Vagina (tissue), 2 donors: Measurements from ENCODE around the gene AP1B1. TPM values are rescaled to one million over a fixed set of nuclear protein-coding genes. Genes with fewer than 3 reads are reported as not detected.

Source experiments
- DNase-seq, 2 donors: peaks; one replicate each; pipeline ENCODE4 v3.0.0-alpha.2; 2017; ENCODE audit errors: extremely low spot score in 2 of 2
- H3K27ac ChIP-seq: fragments of 200-600 bp; sonication (generic); one replicate; pipeline ENCODE4 v1.5.1; 2019
- H3K27me3 ChIP-seq: fragments of 200-600 bp; sonication (generic); one replicate; pipeline ENCODE4 v1.5.1; 2019
- H3K36me3 ChIP-seq, 2 donors: fragments of 200-600 bp; sonication (generic); one replicate each; pipeline ENCODE4 v1.5.1; 2017 to 2019
- H3K4me1 ChIP-seq: fragments of 200-600 bp; sonication (generic); one replicate; pipeline ENCODE4 v1.5.1; 2019
- H3K4me3 ChIP-seq, 2 donors: fragments of 200-600 bp; sonication (generic); 1 replicate in 1 of 2; 2 replicates in 1 of 2; pipeline ENCODE4 v1.5.1; 2016 to 2019
- H3K9me3 ChIP-seq: fragments of 200-600 bp; sonication (generic); one replicate; pipeline ENCODE4 v1.5.1; 2019
- CTCF ChIP-seq, 3 experiments: fragments of 450-650 bp in 2 of 3; fragments of 200-600 bp in 1 of 3; sonication (generic) in 1 of 3; IDR thresholded peaks; one replicate each; pipeline ENCODE4 v1.5.1; 2017 to 2019; ENCODE audit warnings: antibody characterized with exemption in 3 of 3, mild to moderate bottlenecking in 2 of 3, moderate library complexity in 2 of 3
- POLR2A ChIP-seq, 2 donors: fragments of 450-650 bp; IDR thresholded peaks; one replicate each; pipeline ENCODE4 v1.6.1; 2017; ENCODE audit warnings: antibody characterized with exemption in 2 of 2, mild to moderate bottlenecking in 2 of 2, moderate library complexity in 2 of 2
- POLR2AphosphoS5 ChIP-seq, 2 donors: sonication (generic); formaldehyde crosslinking; IDR thresholded peaks; one replicate each; pipeline ENCODE4 v1.9.0; 2017; ENCODE audit warnings: antibody characterized with exemption in 2 of 2, mild to moderate bottlenecking in 2 of 2, low read depth in 1 of 2; ENCODE audit not compliant: insufficient read depth in 1 of 2
- intact Hi-C: fragments of 100-400 bp; cut with DNase I; formaldehyde crosslinking; loops from one replicate; pipeline ENCODE4 v1.15.1; 2023
- total RNA-seq: library from RNA; depleted of rRNA; stranded (reverse); fragments of >200 nt; gene quantifications from one replicate; pipeline ENCODE4 v1.2.3, GENCODE V29; 2016

Gene AP1B1
- total RNA-seq, 1 donor from 2014 or later: 60.9 TPM

- H3K27ac ChIP-seq: peak overlapping the region; percentile 89
- H3K9me3 ChIP-seq: no peaks in the 10 kb centered on the region
- peaks cover 3% of the 10 kb centered on the region for H3K27me3 ChIP-seq
- TF ChIP-seq POLR2A (IDR thresholded peaks at IDR 0.05) (no peak), CTCF (IDR thresholded peaks at IDR 0.05) (no peak), POLR2AphosphoS5 (IDR thresholded peaks at IDR 0.05; ENCODE audit: insufficient read depth in 1 of 2, low read depth in 1 of 2) (no peak)
- intact Hi-C loops: loop anchor here (10.0 kb wide), 1 partner anchor 75 kb away; the partner anchor contains the start of gene AP1B1
- peaks cover 64% of the 10 kb centered on the region for H3K4me1 ChIP-seq
- H3K36me3 ChIP-seq: no peaks in the 10 kb centered on the region
- peak overlapping the region in 1 of 2 donors; percentile 89 for H3K4me3 ChIP-seq
- DNase-seq: no peak
Measured at GRCh38 chr22:29309332-29310064, 78.9 kb downstream of the AP1B1 start.

GRCh38 chr22:29308791-29309262 is 79.5 kb downstream of the AP1B1 start:
- intact Hi-C loops: no loop called here

GRCh38 chr22:29308148-29308790 is 80.1 kb downstream of the AP1B1 start:
- intact Hi-C loops: no loop called here
- Histone ChIP-seq H3K4me3 (peak overlapping the region; percentile 89 to 91), H3K27me3 (no peaks in the 10 kb centered on the region), H3K4me1 (peaks cover 52% of the 10 kb centered on the region), H3K36me3 (no peaks in the 10 kb centered on the region), H3K9me3 (no peaks in the 10 kb centered on the region), H3K27ac (peak overlapping the region; percentile 89)
- TF ChIP-seq CTCF (IDR thresholded peaks at IDR 0.05): no peak
- no peak for DNase-seq

More at GRCh38 chr22:29308791-29309262, 79.5 kb downstream of the AP1B1 start:
- Histone ChIP-seq H3K4me3 (peak overlapping the region; percentile 89 to 91), H3K9me3 (no peaks in the 10 kb centered on the region), H3K27ac (peak overlapping the region; percentile 89), H3K4me1 (peaks cover 57% of the 10 kb centered on the region), H3K27me3 (no peaks in the 10 kb centered on the region), H3K36me3 (no peaks in the 10 kb centered on the region)
- DNase-seq: no peak
- TF ChIP-seq POLR2AphosphoS5 (IDR thresholded peaks at IDR 0.05; ENCODE audit: insufficient read depth in 1 of 2, low read depth in 1 of 2) (no peak), CTCF (IDR thresholded peaks at IDR 0.05) (no peak), POLR2A (IDR thresholded peaks at IDR 0.05) (no peak)

- Histone ChIP-seq H3K36me3 (no peaks in the 10 kb centered on the region), H3K9me3 (no peaks in the 10 kb centered on the region), H3K4me3 (peak overlapping the region; percentile 89 to 91), H3K27ac (peak overlapping the region; percentile 89), H3K4me1 (peaks cover 46% of the 10 kb centered on the region), H3K27me3 (no peaks in the 10 kb centered on the region)
- TF ChIP-seq CTCF (IDR thresholded peaks at IDR 0.05): no peak
- TF ChIP-seq POLR2AphosphoS5 (IDR thresholded peaks at IDR 0.05; ENCODE audit: insufficient read depth in 1 of 2, low read depth in 1 of 2): no peak
- TF ChIP-seq POLR2A (IDR thresholded peaks at IDR 0.05): no peak
- no peak for DNase-seq
- intact Hi-C loops: no loop called here
Measured at GRCh38 chr22:29307596-29308147, 80.7 kb downstream of the AP1B1 start.
